ENCODE measurements around the gene RXRA.

- TF ChIP-seq CTCF (IDR thresholded peaks at IDR 0.05) (no peak), POLR2AphosphoS5 (IDR thresholded peaks at IDR 0.05; ENCODE audit: insufficient read depth in 1 of 2, low read depth in 1 of 2) (peak in 1 of 2 donors; percentile 61), POLR2A (IDR thresholded peaks at IDR 0.05) (no peak)
Measured at GRCh38 chr9:134325096-134325812, 1.0 kb upstream of the RXRA start.

Measured in vagina (tissue), 2 donors.